Thymus (tissue), 11 donors: ENCODE measurements around the gene CISTR. TPM values are rescaled to one million over a fixed set of nuclear protein-coding genes. Genes with fewer than 3 reads are reported as not detected.

ENCODE experiments used
- DNase-seq, 9 donors: peaks; one replicate each; pipeline ENCODE4 v3.0.0-alpha.2; 2013; ENCODE audit warnings: low spot score in 9 of 9, low read depth in 6 of 9, missing footprints in 1 of 9
- H3K27ac ChIP-seq, 2 donors: one replicate each; pipeline ENCODE4 v1.5.1; 2013; ENCODE audit warnings: control low read depth in 1 of 2, low read depth in 1 of 2, low read length in 1 of 2, mild to moderate bottlenecking in 1 of 2, moderate library complexity in 1 of 2
- H3K27me3 ChIP-seq, 2 donors: one replicate each; pipeline ENCODE4 v1.5.1; 2013; ENCODE audit warnings: low read length in 1 of 2; ENCODE audit not compliant: control insufficient read depth in 2 of 2, insufficient read depth in 1 of 2
- H3K36me3 ChIP-seq, 2 donors: one replicate each; pipeline ENCODE4 v1.5.1; 2013; ENCODE audit warnings: low read length in 1 of 2, mild to moderate bottlenecking in 1 of 2, moderate library complexity in 1 of 2; ENCODE audit not compliant: control insufficient read depth in 2 of 2, insufficient read depth in 2 of 2
- H3K4me1 ChIP-seq, 2 donors: one replicate each; pipeline ENCODE4 v1.5.1; 2013; ENCODE audit warnings: low read length in 2 of 2; ENCODE audit not compliant: control insufficient read depth in 2 of 2, insufficient read depth in 2 of 2
- H3K4me3 ChIP-seq, 2 donors: one replicate each; pipeline ENCODE4 v1.5.1; 2013; ENCODE audit warnings: low read length in 2 of 2, control low read depth in 1 of 2, mild to moderate bottlenecking in 1 of 2
- H3K9me3 ChIP-seq, 2 donors: one replicate each; pipeline ENCODE4 v1.5.1; 2013; ENCODE audit warnings: low read length in 1 of 2, mild to moderate bottlenecking in 1 of 2; ENCODE audit not compliant: control insufficient read depth in 2 of 2, insufficient read depth in 1 of 2
- WGBS: extraction: QIAGEN DNeasy Blood & Tissue Kit; methylation state at CpG from one replicate; pipeline ENCODE4 v1.1.7; 2013; 5-methylcytosine and 5-hydroxymethylcytosine counted together
- polyA plus RNA-seq: library from polyadenylated mRNA; stranded (reverse); fragments of 200-250 nt; gene quantifications from one replicate; pipeline ENCODE4 v1.2.3, GENCODE V29; 2013
- total RNA-seq: library from RNA; stranded (reverse); fragments of 120-200 nt; gene quantifications from one replicate; pipeline ENCODE4 v1.2.4, GENCODE V29; 2013
- donor health status: healthy.

CISTR gene
- total and polyA plus RNA-seq, 2 donors: not detected

GRCh38 chr12:53757101-53757770, 5.5 kb upstream of the CISTR start:
- no peak overlapping the region for H3K27ac ChIP-seq
- peaks cover 36 to 94% of the 10 kb centered on the region in 2 donors for H3K27me3 ChIP-seq
- H3K4me1 ChIP-seq: peaks cover 0 to 5% of the 10 kb centered on the region in 2 donors
- no peak overlapping the region for H3K4me3 ChIP-seq
- peaks cover 0 to 3% of the 10 kb centered on the region in 2 donors for H3K9me3 ChIP-seq
- WGBS: 16% methylated on average over 17 of the region's 17 CpGs
- DNase-seq: peak in 7 of 9 donors; percentile 31 to 71 (median 49)
- no peaks in the 10 kb centered on the region for H3K36me3 ChIP-seq

DNA sequence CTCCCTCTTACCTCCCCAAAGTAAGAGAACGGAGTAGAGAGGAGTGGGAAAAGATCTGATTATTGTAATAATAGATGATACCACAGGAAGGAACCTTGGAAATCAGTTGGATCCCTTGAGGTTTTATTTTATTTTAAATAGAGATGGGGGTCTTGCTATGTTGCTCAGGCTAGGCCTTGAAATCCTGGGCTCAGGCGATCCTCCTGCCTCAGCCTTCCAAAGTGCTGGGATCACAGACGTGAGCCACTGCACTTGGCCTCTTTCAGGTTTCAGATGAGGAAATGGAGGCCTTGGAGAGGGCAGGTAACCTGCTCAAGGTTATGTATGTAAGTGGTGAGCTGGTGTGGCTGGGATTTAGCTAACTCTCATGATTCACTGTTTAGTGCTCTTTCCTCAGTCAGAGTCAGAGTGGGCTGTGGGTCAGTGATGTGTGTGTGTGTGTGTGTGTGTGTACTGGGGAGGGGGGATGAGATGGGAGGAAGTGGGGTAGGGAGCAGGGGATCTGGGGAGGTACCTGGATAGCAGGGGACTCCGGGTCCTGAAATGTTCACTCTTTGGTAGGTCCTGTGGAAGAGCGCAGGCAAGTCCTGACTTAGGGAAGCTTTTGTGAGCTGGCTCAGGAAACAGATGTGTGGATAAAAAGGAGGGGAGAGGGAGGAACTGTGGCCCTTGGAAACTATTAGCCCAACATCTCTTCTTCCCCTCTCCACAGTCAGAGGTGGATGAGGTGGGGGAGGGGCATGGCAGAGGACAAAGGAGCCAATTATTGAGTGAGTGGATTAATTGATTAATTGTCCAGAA, 4.7 kb upstream of the CISTR start:
- peaks cover 0 to 7% of the 10 kb centered on the region in 2 donors for H3K9me3 ChIP-seq
- no peak overlapping the region for H3K27ac ChIP-seq
- no peak overlapping the region for H3K4me3 ChIP-seq
- 91% methylated on average over 5 of the region's 5 CpGs for whole genome bisulfite sequencing
- H3K4me1 ChIP-seq: peaks cover under 1 to 11% of the 10 kb centered on the region in 2 donors
- H3K36me3 ChIP-seq: no peaks in the 10 kb centered on the region
- DNase-seq: no peak
- H3K27me3 ChIP-seq: peaks cover 41 to 97% of the 10 kb centered on the region in 2 donors

GRCh38 chr12:53755893-53756292, 4.1 kb upstream of the CISTR start:
- Histone ChIP-seq H3K4me3 (no peak overlapping the region), H3K4me1 (peaks cover 2 to 16% of the 10 kb centered on the region in 2 donors), H3K36me3 (no peaks in the 10 kb centered on the region), H3K27me3 (peaks cover 46 to 97% of the 10 kb centered on the region in 2 donors), H3K9me3 (peaks cover 0 to 7% of the 10 kb centered on the region in 2 donors), H3K27ac (no peak overlapping the region)
- WGBS: 44% methylated on average over 3 of the region's 3 CpGs
- DNase-seq: no peak

DNA sequence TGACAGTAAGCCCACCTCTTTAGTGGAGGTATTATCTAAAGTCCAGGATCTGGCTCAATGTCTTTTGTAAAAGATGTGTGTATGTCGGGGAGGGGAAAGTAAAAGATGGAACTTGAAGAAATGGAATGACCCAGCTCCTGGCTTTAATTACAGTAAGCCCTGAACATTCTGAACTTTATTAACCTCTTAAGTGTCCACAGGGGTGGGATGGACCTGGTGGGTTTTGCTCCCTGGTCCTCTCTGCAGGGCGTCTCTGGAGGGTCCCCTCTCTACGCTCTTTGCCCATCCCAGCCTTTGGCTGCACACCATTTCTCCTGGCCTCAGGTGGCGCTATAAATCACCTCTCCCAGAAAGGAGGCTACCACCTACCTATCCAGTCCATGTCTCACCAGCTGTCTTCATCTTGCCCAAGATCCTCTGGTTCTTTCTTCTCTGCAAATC, 3.7 kb upstream of the CISTR start:
- 91% methylated on average over 4 of the region's 4 CpGs for WGBS
- no peaks in the 10 kb centered on the region for H3K36me3 ChIP-seq
- H3K27me3 ChIP-seq: peaks cover 49 to 98% of the 10 kb centered on the region in 2 donors
- no peak overlapping the region for H3K4me3 ChIP-seq
- H3K4me1 ChIP-seq: peaks cover 2 to 20% of the 10 kb centered on the region in 2 donors
- DNase-seq: no peak
- H3K9me3 ChIP-seq: peaks cover 0 to 7% of the 10 kb centered on the region in 2 donors
- no peak overlapping the region for H3K27ac ChIP-seq

GRCh38 chr12:53754633-53755264, 3.0 kb upstream of the CISTR start:
- H3K36me3 ChIP-seq: no peaks in the 10 kb centered on the region
- H3K27me3 ChIP-seq: peaks cover 56 to 100% of the 10 kb centered on the region in 2 donors
- H3K9me3 ChIP-seq: peaks cover 0 to 7% of the 10 kb centered on the region in 2 donors
- H3K4me3 ChIP-seq: no peak overlapping the region
- H3K4me1 ChIP-seq: peaks cover 2 to 21% of the 10 kb centered on the region in 2 donors
- WGBS: 47% methylated on average over 4 of the region's 4 CpGs
- no peak for DNase-seq
- H3K27ac ChIP-seq: no peak overlapping the region

GRCh38 chr12:53754188-53754585, 2.4 kb upstream of the CISTR start:
- 57% methylated on average over 7 of the region's 7 CpGs for WGBS
- H3K4me3 ChIP-seq: no peak overlapping the region
- no peaks in the 10 kb centered on the region for H3K36me3 ChIP-seq
- no peak overlapping the region for H3K27ac ChIP-seq
- H3K4me1 ChIP-seq: peaks cover 2 to 21% of the 10 kb centered on the region in 2 donors
- DNase-seq: no peak
- H3K27me3 ChIP-seq: peaks cover 61 to 100% of the 10 kb centered on the region in 2 donors
- H3K9me3 ChIP-seq: peaks cover 0 to 7% of the 10 kb centered on the region in 2 donors

DNA sequence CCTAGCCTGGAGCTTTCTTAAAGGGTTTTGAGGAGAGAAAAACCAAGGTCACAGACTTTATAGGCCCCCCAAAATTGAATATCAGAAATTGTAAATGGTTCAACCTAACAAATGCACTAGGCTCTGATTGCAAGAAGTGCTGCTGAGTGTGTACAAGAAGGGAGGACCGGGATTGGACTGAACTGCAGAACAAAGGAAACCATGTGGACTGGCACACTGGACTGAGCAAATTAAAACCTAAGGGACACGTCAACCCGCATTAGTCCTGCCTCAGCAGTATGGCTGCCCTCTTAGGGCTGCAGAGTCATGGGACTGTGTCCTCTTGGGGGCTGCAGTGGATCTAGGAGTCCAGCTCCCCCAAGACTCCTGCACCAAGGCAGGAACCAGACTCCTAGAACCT, 842 bp upstream of the CISTR start:
- WGBS: 99% methylated on average over 3 of the region's 3 CpGs
- H3K4me3 ChIP-seq: no peak overlapping the region
- H3K27ac ChIP-seq: no peak overlapping the region
- H3K4me1 ChIP-seq: peaks cover 2 to 21% of the 10 kb centered on the region in 2 donors
- peaks cover 73 to 100% of the 10 kb centered on the region in 2 donors for H3K27me3 ChIP-seq
- peaks cover 0 to 7% of the 10 kb centered on the region in 2 donors for H3K9me3 ChIP-seq
- no peaks in the 10 kb centered on the region for H3K36me3 ChIP-seq
- no peak for DNase-seq

GRCh38 chr12:53752192-53752601, 418 bp upstream of the CISTR start:
- WGBS: 46% methylated on average over 13 of the region's 13 CpGs

More at GRCh38 chr12:53752192-53752601, 418 bp upstream of the CISTR start:
- Histone ChIP-seq H3K36me3 (no peaks in the 10 kb centered on the region), H3K4me1 (peaks cover 2 to 19% of the 10 kb centered on the region in 2 donors), H3K27ac (no peak overlapping the region), H3K4me3 (peak overlapping the region in 1 of 2 donors; percentile 39), H3K27me3 (peaks cover 77 to 100% of the 10 kb centered on the region in 2 donors), H3K9me3 (peaks cover 0 to 7% of the 10 kb centered on the region in 2 donors)
- no peak for DNase-seq
